Cardiac muscle cell (in vitro differentiated cells and primary cell): ENCODE data around the gene BSG. TPM values are rescaled to one million over a fixed set of nuclear protein-coding genes. Genes with fewer than 3 reads are reported as not detected.
A peak's percentile ranks its signal among the peaks of the same experiment; 100 is the strongest.

Experiments
- DNase-seq, 2 donors: peaks; one replicate each; pipeline versions ENCODE4 v3.0.0 to v3.0.0-alpha.2; 2010 to 2017; ENCODE audit warnings: low read depth in 1 of 2, low spot score in 1 of 2
- H3K27ac ChIP-seq: fragments of 200-600 bp; sonication (generic); 2 replicates; pipeline ENCODE4 v1.5.1; 2016
- H3K27me3 ChIP-seq: fragments of 200-600 bp; sonication (generic); 2 replicates; pipeline ENCODE4 v1.6.0; 2016; ENCODE audit warnings: control low read depth
- H3K36me3 ChIP-seq: fragments of 200-600 bp; sonication (generic); 2 replicates; pipeline ENCODE4 v1.5.1; 2016; ENCODE audit warnings: control low read depth
- H3K4me1 ChIP-seq: fragments of 200-600 bp; sonication (generic); 2 replicates; pipeline ENCODE4 v1.8.1; 2017; ENCODE audit warnings: low read depth, mild to moderate bottlenecking, mixed run types
- H3K4me3 ChIP-seq: fragments of 200-600 bp; sonication (generic); 2 replicates; pipeline ENCODE4 v1.5.1; 2016; ENCODE audit warnings: mild to moderate bottlenecking
- H3K9me3 ChIP-seq: fragments of 200-600 bp; sonication (generic); 2 replicates; pipeline ENCODE4 v1.5.1; 2017; ENCODE audit warnings: low read depth, mild to moderate bottlenecking, control low read depth
- CTCF ChIP-seq: IDR thresholded peaks from 2 replicates; pipeline ENCODE4 v1.5.1; 2012; ENCODE audit warnings: low read depth, mild to moderate bottlenecking, low read length
- polyA plus RNA-seq: library from polyadenylated mRNA; unstranded; fragments of >200 nt; fragmentation: Nextera tagmentation; extraction: Ambion mirVana; gene quantifications from 2 replicates; pipeline ENCODE4 v1.2.1, GENCODE V29; 2016
- total RNA-seq: library from RNA; depleted of rRNA; stranded (reverse); fragments of >200 nt; gene quantifications from 2 replicates; pipeline ENCODE4 v1.2.3, GENCODE V29; 2016

The BSG gene
- total and polyA plus RNA-seq, 2 experiments from 2014 or later: 826 to 1,204 TPM

GRCh38 chr19:538641-539428, 33.6 kb upstream of the BSG start:
- Histone ChIP-seq H3K4me3 (no peak overlapping the region), H3K9me3 (no peaks in the 10 kb centered on the region), H3K27ac (no peak overlapping the region), H3K4me1 (peaks cover under 1% of the 10 kb centered on the region), H3K36me3 (peaks cover 28% of the 10 kb centered on the region), H3K27me3 (no peaks in the 10 kb centered on the region)
- DNase-seq: no peak
- TF ChIP-seq CTCF: no peak

DNA sequence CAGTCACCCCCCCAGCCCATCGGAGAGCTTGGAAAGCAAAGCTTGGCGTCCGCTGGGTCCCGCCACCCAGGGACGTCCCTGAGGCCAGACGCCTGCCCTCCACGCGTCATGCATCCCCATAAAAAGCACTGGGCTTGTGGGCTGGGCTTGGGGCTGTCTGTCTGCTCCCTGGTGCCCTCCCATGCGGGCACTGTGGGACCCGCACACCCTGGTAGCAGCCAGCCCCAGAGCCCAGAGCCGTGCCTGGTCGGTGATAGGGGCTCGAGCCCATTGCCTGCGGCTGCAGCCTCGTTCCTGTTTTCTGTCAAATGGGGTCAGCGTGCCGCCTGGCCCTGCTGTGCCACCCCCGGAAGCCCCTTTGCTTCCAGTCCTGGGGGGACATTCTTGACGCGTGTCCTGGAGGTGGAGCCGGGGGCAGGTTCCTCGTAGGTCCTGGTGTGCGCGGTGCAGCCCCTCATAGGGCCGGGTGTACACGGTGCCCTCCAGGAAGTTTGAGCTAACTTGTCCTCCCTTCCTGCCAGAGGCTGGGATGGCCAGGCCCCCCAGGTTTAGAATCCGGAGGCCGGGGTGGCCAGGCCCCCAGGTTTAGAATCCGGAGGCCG, 32.9 kb upstream of the BSG start:
- no peak for DNase-seq
- Histone ChIP-seq H3K36me3 (peaks cover 28% of the 10 kb centered on the region), H3K4me1 (no peaks in the 10 kb centered on the region), H3K4me3 (no peak overlapping the region), H3K9me3 (no peaks in the 10 kb centered on the region), H3K27ac (no peak overlapping the region), H3K27me3 (no peaks in the 10 kb centered on the region)
- no peak for TF ChIP-seq CTCF

DNA sequence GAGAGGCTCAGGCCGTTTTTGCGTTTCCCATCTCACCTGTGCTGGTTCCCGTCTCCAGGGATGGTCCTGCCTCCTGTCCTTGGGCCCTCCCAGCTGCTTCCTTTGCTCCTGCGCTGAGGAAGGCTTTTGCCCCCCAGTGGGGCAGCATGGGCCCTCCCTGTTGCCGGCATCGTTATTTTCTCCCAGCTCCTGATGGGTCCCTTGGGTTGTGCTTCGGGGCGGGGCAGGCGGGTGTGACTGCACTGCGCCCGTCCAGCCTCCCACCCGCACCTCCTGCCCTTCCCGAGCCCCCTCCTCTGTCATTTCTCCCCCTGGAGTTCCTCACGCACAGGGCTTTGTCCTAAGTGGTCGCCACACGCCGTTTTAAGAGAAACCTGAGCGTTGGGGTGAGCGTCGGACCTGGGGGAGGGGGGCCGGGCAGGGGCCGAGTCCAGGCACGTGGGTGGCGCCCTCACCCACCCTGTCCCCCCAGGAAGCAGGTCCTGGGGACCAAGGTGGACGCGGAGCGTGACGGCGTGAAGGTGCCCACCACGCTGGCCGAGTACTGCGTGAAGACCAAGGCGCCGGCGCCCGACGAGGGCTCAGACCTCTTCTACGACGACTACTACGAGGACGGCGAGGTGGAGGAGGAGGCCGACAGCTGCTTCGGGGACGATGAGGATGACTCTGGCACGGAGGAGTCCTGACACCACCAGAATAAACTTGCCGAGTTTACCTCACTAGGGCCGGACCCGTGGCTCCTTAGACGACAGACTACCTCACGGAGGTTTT, 31.3 kb upstream of the BSG start:
- TF ChIP-seq CTCF: no peak
- Histone ChIP-seq H3K27me3 (no peaks in the 10 kb centered on the region), H3K36me3 (peaks cover 27% of the 10 kb centered on the region), H3K27ac (no peak overlapping the region), H3K4me3 (no peak overlapping the region), H3K9me3 (no peaks in the 10 kb centered on the region), H3K4me1 (no peaks in the 10 kb centered on the region)
- DNase-seq: no peak

- Histone ChIP-seq H3K27ac (peak overlapping the region; percentile 23), H3K36me3 (peaks cover 21% of the 10 kb centered on the region), H3K27me3 (no peaks in the 10 kb centered on the region), H3K4me3 (no peak overlapping the region), H3K4me1 (no peaks in the 10 kb centered on the region), H3K9me3 (no peaks in the 10 kb centered on the region)
- DNase-seq: no peak
- TF ChIP-seq CTCF: no peak
These were observed 30.7 kb upstream of the BSG start for GRCh38 chr19:541699-542098.

- H3K4me1 ChIP-seq: no peaks in the 10 kb centered on the region
- no peaks in the 10 kb centered on the region for H3K27me3 ChIP-seq
- no peaks in the 10 kb centered on the region for H3K9me3 ChIP-seq
- no peak for TF ChIP-seq CTCF
- peak overlapping the region; percentile 23 for H3K27ac ChIP-seq
- H3K36me3 ChIP-seq: peaks cover 17% of the 10 kb centered on the region
- DNase-seq: no peak
- H3K4me3 ChIP-seq: no peak overlapping the region
These were observed 30.1 kb upstream of the BSG start for GRCh38 chr19:542173-542866.
